ENCODE measurements around the gene RFX5. TPM values are rescaled to one million over a fixed set of nuclear protein-coding genes. Genes with fewer than 3 reads are reported as not detected.

The RFX5 gene
- total and polyA plus RNA-seq, 2 of the 13 experiments (the other 11 are each of a cell fraction or from before 2014, with no cell fraction given), result 17.9 to 36.2 TPM

DNA sequence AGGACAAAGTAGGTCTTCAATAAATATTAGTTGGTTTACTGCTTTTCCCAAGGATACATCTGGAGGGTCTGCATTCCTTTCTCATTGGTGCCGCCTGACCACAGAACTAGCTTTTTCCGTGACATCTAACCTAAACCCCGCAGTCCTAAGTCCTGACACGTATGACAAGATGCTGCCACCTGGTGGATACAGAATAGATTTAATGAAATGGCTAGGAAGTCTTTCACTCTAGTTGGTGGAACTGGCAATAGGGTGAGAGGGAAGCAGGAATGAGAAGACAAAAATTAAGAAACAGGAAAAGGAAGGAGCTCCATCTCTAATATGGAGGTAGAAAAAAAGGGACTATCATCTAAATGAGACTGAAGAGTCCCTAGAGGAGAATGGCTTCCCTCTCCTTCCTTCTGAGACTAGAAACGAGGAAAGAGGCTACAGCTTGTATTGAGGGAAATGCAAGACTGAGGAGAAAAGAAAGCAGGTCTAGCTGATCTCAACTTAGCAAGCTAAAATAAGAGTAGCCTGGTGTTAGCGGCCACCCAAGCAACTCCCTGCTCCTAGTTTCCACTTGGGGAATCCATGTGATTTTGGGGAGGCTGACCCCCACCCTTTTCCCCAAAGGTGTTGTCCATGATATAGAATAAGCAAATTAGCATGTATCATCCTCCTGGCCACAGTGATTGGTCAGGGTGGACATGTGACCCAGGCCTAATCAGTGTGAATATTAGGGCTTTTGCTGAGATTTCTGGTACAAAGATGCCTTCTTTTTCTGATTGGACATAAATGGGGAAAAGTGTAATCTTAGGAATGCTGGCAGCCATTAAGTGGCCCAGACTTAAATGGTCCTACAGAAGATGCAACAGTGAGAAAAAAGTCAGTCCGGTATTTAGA is 5.9 kb downstream of the RFX5 start (continued):
- TF ChIP-seq SSRP1 (CRISPR knock-in tag; IDR thresholded peaks at IDR 0.05) (0 out of 2 replicates have a peak, but pooled peaks have one; percentile 45), NCOA2 (CRISPR knock-in tag; IDR thresholded peaks at IDR 0.05) (no peak), ERF (CRISPR knock-in tag; IDR thresholded peaks at IDR 0.05) (no peak), THAP11 (CRISPR knock-in tag; IDR thresholded peaks at IDR 0.05) (no peak), CBFB (CRISPR knock-in tag; IDR thresholded peaks at IDR 0.05) (no peak), RFXANK (CRISPR knock-in tag; IDR thresholded peaks at IDR 0.05) (no peak), ZFY (CRISPR knock-in tag; IDR thresholded peaks at IDR 0.05) (no peak), JUN (CRISPR knock-in tag; IDR thresholded peaks at IDR 0.05) (no peak), JUNB (CRISPR knock-in tag; IDR thresholded peaks at IDR 0.05; ENCODE audit: borderline replicate concordance) (no peak), AGO2 (optimal IDR thresholded peaks at IDR 0.05; ENCODE audit: low read depth, low read length) (no peak), ZNF44 (CRISPR knock-in tag; IDR thresholded peaks at IDR 0.05) (no peak)
- TF ChIP-seq, protein P1, sequence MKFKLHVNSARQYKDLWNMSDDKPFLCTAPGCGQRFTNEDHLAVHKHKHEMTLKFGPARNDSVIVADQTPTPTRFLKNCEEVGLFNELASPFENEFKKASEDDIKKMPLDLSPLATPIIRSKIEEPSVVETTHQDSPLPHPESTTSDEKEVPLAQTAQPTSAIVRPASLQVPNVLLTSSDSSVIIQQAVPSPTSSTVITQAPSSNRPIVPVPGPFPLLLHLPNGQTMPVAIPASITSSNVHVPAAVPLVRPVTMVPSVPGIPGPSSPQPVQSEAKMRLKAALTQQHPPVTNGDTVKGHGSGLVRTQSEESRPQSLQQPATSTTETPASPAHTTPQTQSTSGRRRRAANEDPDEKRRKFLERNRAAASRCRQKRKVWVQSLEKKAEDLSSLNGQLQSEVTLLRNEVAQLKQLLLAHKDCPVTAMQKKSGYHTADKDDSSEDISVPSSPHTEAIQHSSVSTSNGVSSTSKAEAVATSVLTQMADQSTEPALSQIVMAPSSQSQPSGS (CRISPR knock-in tag; IDR thresholded peaks at IDR 0.05), result no peak
- TF ChIP-seq, protein P2, sequence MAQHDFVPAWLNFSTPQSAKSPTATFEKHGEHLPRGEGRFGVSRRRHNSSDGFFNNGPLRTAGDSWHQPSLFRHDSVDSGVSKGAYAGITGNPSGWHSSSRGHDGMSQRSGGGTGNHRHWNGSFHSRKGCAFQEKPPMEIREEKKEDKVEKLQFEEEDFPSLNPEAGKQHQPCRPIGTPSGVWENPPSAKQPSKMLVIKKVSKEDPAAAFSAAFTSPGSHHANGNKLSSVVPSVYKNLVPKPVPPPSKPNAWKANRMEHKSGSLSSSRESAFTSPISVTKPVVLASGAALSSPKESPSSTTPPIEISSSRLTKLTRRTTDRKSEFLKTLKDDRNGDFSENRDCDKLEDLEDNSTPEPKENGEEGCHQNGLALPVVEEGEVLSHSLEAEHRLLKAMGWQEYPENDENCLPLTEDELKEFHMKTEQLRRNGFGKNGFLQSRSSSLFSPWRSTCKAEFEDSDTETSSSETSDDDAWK (CRISPR knock-in tag; IDR thresholded peaks at IDR 0.05), result no peak
- TF ChIP-seq, protein P3, sequence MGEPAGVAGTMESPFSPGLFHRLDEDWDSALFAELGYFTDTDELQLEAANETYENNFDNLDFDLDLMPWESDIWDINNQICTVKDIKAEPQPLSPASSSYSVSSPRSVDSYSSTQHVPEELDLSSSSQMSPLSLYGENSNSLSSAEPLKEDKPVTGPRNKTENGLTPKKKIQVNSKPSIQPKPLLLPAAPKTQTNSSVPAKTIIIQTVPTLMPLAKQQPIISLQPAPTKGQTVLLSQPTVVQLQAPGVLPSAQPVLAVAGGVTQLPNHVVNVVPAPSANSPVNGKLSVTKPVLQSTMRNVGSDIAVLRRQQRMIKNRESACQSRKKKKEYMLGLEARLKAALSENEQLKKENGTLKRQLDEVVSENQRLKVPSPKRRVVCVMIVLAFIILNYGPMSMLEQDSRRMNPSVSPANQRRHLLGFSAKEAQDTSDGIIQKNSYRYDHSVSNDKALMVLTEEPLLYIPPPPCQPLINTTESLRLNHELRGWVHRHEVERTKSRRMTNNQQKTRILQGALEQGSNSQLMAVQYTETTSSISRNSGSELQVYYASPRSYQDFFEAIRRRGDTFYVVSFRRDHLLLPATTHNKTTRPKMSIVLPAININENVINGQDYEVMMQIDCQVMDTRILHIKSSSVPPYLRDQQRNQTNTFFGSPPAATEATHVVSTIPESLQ (CRISPR knock-in tag; conservative IDR thresholded peaks at IDR 0.05), result no peak
- TF ChIP-seq, protein P4, sequence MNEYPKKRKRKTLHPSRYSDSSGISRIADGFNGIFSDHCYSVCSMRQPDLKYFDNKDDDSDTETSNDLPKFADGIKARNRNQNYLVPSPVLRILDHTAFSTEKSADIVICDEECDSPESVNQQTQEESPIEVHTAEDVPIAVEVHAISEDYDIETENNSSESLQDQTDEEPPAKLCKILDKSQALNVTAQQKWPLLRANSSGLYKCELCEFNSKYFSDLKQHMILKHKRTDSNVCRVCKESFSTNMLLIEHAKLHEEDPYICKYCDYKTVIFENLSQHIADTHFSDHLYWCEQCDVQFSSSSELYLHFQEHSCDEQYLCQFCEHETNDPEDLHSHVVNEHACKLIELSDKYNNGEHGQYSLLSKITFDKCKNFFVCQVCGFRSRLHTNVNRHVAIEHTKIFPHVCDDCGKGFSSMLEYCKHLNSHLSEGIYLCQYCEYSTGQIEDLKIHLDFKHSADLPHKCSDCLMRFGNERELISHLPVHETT (CRISPR knock-in tag; conservative IDR thresholded peaks at IDR 0.05), result no peak
- TF ChIP-seq, protein P5, sequence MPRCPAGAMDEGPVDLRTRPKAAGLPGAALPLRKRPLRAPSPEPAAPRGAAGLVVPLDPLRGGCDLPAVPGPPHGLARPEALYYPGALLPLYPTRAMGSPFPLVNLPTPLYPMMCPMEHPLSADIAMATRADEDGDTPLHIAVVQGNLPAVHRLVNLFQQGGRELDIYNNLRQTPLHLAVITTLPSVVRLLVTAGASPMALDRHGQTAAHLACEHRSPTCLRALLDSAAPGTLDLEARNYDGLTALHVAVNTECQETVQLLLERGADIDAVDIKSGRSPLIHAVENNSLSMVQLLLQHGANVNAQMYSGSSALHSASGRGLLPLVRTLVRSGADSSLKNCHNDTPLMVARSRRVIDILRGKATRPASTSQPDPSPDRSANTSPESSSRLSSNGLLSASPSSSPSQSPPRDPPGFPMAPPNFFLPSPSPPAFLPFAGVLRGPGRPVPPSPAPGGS (CRISPR knock-in tag; IDR thresholded peaks at IDR 0.05), result no peak
- TF ChIP-seq, protein P6, sequence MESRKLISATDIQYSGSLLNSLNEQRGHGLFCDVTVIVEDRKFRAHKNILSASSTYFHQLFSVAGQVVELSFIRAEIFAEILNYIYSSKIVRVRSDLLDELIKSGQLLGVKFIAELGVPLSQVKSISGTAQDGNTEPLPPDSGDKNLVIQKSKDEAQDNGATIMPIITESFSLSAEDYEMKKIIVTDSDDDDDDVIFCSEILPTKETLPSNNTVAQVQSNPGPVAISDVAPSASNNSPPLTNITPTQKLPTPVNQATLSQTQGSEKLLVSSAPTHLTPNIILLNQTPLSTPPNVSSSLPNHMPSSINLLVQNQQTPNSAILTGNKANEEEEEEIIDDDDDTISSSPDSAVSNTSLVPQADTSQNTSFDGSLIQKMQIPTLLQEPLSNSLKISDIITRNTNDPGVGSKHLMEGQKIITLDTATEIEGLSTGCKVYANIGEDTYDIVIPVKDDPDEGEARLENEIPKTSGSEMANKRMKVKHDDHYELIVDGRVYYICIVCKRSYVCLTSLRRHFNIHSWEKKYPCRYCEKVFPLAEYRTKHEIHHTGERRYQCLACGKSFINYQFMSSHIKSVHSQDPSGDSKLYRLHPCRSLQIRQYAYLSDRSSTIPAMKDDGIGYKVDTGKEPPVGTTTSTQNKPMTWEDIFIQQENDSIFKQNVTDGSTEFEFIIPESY (CRISPR knock-in tag; IDR thresholded peaks at IDR 0.05), result no peak
- TF ChIP-seq, protein P7, sequence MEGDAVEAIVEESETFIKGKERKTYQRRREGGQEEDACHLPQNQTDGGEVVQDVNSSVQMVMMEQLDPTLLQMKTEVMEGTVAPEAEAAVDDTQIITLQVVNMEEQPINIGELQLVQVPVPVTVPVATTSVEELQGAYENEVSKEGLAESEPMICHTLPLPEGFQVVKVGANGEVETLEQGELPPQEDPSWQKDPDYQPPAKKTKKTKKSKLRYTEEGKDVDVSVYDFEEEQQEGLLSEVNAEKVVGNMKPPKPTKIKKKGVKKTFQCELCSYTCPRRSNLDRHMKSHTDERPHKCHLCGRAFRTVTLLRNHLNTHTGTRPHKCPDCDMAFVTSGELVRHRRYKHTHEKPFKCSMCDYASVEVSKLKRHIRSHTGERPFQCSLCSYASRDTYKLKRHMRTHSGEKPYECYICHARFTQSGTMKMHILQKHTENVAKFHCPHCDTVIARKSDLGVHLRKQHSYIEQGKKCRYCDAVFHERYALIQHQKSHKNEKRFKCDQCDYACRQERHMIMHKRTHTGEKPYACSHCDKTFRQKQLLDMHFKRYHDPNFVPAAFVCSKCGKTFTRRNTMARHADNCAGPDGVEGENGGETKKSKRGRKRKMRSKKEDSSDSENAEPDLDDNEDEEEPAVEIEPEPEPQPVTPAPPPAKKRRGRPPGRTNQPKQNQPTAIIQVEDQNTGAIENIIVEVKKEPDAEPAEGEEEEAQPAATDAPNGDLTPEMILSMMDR (CRISPR knock-in tag; IDR thresholded peaks at IDR 0.05), result peak; percentile 87

Data from HepG2 (cell line).